NCI-H2081 (cell line): ENCODE measurements around the gene NUDT3.
A peak's percentile ranks its signal among the peaks of the same experiment; 100 is the strongest.
"Not testable (repeated sequence)": the region's sequence is repeated elsewhere in the genome, so short reads cannot be mapped to it uniquely, and the experiment has no call there.

Experiments
- DNase-seq, 2 experiments: peaks; one replicate each; lab custom pipeline; 2025; lab: John Stamatoyannopoulos, UW

Gene NUDT3

DNA sequence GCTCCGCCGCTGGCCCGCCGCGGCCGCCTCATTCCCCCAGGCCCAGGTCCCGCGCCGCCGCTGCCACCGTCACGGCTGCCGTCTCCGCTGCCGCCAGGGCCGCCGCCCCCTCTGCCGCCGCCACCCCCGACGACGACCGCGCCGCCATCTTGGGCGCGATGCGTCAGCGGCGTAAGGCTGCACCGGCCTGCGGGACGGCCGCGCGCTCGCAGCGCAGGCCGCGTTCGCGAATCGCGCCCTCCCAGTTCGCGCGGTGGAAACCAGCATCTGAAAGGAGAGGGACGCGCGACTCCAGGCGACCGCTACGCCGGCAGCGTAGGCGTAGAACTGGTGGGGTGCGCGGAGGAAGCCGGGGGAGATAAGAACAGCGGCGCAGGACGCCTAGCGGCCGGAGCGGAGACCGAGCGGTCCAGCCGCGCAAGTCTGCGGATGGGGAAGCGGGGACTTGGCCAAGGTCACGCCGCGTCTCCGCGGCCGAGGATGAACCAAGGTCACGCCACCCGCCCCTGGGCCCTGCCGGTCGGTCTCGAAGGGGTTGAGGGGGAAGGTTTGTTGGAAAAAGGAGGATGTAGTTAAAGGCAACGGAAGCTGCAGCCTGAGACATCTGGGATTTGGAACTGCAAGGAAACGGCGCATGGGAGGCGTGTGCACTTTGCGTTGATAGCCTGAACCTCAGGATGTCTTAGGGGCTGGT is at the start of gene NUDT3:
Gene NUDT3, minus strand, starts transcription at position 173 of the 694 bp plus-strand sequence. CDS start 307 bp downstream, outside the sequence.
- DNase-seq = peak; percentile 89 to 91

DNA sequence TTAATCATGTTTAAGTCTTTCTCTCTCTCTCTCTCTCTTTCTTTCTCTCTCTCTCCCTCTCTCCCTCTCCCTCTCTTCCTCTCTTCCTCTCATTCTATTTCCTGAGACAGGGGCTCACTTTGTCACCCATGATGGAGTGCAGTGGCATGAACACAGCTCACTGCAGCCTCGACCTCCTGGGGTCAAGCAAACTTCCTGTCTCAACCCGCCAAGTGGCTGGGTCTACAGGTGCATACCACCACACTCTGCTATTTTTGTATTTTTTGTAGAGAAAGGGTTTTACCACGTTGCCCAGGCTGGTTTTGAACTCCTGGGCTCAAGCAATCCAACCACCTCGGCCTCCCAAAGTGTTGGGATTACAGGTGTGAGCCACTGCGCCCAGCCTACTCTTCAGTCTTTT is 49.1 kb upstream of the NUDT3 start:
- DNase-seq = no peak

DNA sequence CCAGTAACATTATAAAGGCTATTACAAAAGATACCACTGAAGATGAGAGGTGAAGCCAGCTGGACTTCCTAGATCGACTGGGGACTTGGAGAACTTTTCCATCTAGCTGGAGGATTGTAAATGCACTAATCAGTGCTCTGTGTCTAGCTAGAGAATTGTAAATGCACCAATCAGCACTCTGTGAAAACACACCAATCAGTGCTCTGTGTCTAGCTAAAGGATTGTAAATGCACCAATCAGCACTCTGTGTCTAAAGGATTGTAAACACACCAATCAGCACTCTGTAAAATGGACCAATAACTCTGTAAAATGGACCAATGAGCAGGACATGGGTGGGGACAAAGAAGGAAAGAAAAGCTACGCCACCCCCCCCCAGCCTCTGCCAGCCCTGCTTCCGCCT is 47.0 kb upstream of the NUDT3 start:
- no peak for DNase-seq

DNA sequence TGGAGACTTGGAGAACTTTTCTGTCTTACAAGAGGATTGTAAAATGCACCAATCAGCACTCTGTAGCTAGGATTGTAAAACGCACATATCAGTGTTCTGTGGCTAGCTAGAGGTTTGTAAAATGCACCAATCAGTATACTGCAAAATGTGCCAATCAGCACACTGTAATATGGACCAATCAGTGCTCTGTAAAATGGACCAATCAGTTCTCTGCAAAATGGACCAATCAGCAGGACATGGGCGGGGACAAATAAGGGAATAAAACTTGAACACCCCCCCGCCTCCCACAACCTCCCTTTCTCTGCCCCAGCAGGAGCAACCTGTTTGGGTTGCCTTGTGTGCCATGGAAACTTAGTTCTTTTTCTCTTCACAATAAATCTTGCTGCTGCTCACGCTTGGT is 46.2 kb upstream of the NUDT3 start:
- DNase-seq = no peak

DNA sequence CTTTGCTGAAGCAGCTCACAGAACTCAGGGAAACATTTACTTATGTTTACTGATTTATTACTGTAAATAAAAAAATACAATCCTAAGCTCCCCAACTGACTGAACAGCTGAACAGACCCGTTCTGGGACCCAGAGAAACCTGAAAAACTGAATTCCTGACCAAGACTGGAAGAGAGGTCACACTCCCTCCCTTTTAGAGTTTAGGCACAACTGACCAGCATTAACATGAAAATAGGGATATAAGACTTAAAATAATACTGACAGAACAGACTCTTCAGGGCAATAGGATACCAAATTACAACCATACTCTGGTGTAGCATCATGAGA is 45.1 kb upstream of the NUDT3 start:
- DNase-seq = no peak

DNA sequence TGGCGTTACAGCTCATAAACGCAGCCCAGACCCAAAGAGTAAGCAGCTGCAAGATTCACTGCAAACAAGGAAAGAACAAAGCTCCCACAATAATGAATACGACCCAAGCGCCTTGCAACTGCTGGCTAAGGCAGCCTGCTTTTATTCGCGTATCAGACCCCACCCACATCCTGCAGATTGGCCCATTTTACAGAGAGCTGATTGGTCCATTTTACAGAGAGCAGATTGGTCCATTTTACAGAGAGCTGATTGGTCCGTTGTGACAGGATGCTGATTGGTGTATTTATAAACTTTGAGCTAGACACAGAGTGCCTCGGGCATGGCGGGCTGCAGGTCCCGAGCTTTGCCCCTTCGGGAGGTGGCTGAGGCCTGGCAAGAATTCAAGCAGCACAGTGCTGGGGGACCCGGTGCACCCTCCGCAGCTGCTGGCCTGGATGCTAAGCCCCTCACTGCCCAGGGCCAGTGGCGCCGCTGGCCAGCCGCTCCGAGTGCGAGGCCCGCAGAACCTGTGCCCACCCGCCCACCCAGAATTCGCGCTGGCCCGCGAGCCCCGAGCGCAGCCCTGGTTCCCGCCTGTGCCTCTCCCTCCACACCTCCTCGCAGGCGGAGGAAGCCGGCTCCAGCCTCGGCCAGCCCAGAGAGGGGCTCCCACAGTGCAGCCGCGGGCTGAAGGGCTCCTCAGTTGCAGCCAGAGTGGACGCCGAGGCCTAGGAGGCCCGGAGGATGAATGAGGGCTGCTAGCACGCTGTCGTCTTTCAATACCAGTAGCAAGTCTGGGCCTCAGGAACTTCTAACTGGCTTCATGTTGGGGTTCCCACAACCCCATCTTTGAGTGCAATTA is 44.6 kb upstream of the NUDT3 start:
- DNase-seq = no peak

DNA sequence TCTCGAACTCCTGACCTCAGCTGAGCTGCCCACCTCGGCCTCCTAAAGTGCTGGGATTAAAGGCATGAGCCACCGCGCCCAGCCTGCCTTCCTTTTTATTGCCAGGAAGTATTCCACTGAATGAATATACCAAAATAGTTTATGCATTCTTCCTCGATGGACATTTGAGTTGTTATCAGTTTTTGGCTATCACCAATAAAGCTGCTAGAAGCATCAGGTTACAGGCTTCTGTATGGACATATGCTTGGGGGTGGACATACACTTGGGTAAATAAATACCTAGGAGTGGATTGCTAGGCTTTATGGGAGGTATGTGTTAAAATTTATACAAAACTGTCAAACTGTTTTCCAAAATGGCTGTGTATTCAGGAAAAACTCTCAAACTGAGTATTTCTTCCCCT is 43.4 kb upstream of the NUDT3 start:
- no peak for DNase-seq

DNA sequence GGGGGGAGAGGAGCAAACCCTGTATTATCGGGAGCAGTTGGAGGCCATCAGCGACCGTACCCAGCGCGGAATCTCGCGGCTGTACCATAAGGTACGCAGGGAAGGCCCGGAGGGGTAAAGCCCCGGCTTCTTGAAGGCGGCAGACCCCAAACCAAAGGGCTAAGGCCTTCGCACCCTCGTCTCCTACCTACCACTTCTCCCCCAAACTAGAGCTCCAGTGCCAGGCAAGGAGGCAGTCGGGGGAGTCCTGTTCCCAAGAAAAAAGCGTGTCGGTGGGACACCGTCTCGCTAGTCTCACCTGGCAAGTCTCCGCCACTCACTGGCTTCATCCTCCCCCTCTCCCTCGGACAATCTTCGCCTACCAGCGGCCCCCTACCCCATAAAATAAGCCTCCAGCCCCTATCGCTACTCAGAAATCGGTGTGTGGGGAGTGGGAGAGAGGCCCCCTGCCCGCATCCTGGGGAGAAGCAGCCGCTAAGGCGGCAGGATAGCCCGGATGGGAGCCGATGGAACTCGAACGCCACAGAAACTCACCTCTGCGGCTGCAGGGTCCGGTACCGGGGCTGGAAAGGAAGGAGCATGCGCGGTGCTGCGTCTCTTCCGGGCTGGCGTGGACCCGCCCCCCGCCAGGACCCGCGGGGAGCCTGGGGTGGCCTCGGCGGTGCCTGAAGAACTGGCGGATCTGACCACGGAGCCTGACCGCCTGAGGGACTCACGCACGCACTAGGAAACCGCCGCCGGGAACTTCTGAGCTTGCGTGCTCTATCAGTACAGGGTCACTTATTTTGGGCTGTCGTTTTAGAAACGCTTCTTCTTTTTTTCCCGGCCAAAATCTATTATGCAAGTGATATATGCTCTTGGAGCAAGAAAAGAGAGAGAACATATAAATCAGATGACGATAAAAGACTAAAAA is 33.3 kb upstream of the NUDT3 start, which contains the start of gene RPS10:
Gene RPS10, minus strand, starts transcription at position 572 of the 913 bp plus-strand sequence. CDS start 848 bp downstream, outside the sequence.
- peak; percentile 93 to 95 for DNase-seq

DNA sequence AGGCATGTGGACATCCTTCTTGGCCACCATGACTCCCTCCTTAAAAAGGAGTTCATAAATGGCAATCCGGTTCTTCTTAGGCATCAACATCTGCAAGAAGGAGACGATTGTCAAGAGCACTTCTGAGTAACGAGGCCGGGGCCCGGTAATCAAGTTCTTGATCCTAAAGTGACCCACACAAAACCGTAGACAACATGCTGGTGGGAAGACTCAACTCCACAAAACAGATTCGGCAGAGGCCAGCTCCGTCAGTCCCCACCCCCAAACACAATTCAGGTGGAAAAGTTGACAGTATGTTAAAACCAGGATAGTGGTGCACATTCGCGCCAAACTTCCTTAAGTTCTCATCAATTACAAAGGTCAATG is 32.6 kb upstream of the NUDT3 start:
- no peak for DNase-seq

DNA sequence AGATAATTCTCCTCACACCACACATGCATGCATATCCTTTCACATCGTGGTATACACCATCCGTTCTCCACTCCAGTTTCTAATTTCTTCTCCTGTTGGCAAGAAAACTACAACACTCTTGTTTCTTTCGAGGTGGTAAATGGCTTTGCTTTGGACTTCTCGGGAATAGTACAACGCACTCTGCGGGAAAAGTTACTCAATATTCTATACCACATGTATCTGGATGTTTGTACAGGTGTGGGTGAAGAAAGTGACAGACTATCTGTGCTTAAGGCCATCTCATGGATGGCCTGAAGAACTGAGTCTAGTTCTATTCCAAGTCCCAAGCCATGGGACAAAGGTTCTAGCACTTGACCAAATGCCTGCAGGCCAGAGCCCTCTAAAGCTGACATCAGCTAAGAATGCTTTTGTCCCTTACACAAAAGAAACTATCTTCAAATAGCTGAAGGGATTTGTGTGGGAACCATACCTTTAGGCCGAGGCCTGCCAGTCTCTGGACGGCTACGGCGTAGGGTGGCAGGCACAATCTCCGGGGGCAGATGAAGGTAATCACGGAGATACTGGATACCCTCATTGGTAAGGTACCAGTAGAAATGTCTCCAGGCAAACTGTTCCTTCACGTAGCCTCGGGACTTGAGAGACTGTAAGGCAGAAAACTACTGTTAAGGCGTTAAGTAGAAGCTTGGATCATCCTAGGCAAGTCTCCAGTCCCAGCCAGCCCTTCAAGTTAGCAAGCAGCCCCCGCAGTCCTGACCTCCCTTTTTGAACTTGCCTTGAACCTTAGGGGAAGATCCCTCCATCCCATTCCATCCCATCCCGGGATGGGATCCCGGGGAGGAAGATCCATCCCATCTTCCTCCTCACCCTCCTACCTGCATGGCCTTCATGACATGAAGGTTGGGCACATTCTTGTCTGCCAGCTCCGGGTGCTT is 32.0 kb upstream of the NUDT3 start:
- no peak for DNase-seq

DNA sequence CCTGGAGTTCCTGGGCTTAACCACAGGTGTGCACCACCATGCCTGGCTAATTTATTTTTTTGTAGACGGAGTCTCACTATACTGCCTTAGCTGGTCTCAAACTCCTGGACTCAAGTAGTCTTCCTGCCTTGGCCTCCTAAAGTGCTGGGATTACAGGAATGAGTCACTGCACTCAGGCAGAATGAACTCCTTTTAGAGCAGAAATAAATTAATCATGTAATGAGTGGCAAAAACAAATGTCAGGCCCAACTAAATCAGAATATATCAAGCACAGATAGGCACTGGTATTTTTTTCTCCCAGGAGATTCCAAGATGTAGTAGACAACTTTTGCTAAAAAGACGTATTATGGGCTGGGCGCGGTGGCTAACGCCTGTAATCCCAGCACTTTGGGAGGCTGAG is 30.8 kb upstream of the NUDT3 start:
- DNase-seq = no peak

DNA sequence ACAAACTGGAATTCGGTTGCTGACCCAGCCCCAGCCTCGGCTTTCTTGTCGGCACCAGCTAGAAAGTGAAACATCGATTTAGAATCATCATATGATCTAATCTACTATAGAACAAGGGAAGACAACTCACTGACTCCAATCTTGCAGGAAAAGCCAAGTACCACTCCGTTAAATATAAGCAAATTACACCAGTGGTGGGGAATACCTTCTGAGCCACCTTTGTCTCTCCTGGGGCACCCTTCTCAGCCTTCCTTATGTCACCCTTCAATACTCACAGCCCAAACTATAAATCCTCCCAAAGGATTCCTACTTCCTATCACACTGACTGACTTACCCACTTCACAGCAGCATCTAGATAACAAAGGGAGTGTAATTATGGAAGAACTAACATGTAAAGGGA is 25.9 kb upstream of the NUDT3 start:
- no peak for DNase-seq

DNA sequence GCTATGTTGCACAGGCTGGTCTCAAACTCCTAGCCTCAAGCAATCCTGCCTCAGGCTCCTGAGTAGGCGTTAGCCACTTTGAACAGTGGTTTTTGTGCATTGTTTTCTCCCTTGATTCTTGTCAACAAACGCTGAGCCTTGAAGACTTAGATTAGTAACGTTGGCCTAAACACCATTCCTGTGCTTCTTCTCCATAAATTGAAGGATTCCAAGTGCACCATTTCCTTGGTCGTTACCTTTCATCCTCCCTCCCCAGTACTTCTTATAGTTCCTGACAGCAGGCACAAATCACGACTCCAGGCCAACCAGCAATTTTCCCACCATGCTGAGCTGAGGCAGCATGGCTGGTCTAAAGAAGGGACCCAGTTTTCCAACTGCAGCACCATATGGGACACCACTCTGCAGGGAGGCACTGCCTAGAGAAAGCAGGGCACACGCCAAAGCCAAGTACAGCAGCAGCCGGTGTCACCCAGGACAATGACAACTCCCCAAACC is 24.5 kb upstream of the NUDT3 start:
- no peak for DNase-seq

DNA sequence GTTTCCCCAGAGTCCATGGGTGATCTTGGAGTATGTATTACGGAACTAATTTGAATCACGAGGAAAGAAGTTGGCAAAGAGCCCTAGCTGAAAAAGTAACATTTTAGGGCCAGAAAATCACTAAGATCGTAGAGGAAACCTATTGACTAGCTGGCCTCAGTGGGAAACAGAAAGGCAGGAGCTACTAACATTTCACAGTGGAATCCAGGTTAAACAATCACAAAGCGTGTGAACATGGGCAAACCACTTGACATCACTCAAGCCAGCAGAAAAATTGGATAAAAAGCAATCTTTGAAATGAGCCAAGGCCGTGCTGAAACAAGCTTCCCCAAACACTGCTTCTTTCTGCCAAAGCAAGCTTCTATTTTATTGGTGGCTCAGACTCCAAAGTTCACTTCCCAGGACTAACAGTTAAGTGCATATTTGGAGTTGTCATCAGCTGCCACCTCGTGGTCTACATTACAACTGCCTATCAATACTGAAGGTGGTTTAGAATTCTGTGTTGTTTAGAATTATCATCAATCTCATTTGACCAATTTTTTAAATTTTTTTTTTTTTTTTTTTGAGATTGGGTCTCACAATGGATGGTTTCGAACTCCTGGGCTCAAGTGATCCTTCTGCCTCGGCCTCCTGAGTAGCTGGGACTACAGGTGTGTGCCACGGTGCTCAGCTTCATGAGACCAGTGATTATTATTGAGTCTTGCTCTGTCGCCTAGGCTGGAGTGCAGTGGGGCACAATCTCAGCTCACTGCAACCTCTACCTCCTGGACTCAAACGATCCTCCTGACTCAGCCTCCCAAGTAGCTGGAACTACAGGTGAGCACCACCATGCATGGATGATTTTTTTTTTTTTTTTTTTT is 22.8 kb upstream of the NUDT3 start:
- peak; percentile 41 to 53 for DNase-seq

DNA sequence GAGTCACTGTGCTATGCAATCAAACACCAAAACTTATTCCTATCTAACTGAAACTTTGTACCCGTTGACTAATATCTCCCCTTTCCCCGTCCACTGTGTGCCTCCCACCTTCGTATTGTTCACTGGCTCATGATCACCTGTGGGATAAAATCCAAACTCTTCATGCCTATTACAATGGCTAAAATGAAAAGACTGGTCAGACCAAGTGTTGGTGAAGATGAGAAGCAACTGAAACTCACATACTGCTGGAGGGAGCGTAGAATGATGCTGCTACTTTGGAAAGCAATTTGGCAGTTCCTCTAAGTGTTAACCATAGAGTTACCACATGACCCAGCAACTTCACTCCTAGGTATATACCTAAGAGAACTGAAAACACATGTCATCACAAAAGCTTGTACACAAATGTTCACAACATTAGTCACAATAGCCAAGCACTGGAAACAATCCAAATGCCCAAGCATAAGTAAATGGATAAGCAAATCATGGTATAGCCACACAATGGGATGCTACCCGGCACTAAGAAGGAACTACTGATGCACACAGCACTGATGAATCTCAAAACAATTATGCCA is 20.3 kb upstream of the NUDT3 start:
- no peak for DNase-seq

DNA sequence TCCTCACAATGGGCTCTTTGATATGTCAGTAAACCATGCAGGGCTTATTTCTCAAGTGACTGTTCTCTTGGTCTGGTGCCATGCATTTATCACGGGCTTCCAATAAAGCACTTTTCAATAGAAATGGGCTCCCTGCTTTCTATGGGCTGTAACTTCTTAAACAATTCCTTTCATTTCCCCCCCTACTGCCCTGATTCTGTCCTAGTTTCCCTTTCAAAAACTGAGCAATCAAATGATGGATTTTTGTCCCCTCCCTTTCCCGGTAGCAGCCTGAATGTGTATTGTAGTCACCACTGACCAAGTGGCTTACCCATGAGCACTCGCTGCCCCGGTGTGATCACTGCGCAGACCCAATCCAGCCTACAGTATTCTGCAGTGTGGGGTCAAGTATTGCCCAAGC is 19.5 kb upstream of the NUDT3 start:
- no peak for DNase-seq

DNA sequence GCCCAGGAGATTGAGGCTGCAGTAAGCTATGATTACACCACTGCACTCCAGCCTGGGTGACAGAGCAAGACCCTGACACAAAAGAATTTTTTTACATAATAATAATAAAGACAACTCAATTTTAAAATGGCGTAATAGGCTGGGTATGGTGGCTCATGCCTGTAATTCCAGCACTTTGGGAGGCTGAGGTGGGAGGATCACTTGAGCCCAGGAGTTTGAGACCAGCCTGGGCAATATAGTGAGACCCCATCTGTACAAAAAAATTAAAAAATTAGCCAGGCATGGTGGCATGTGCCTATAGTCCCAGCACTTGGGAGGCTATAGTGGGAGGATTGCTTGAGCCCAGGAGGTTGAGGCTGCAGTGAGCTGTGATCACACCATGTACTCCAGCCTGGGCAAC is 15.4 kb upstream of the NUDT3 start:
- DNase-seq = not testable (repeated sequence)

DNA sequence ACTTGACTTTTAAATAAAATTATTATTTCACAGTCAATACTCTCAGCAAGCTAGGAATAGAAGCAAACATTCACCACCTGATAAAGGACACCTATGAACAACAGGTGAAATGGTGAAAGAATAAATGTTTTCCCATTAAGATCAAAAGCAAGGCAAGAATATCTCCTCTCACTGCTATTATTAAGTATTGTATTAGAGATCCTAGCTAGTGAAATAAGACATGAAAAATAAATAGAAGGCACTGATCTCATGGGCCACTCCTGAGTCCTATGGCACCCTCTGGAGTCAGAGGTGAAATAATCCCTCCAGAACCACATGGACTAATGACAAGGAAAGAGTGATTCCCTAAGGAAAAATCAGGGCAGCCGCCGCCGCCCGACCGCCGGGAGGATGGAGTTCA is 4.0 kb upstream of the NUDT3 start:
- DNase-seq = no peak

DNA sequence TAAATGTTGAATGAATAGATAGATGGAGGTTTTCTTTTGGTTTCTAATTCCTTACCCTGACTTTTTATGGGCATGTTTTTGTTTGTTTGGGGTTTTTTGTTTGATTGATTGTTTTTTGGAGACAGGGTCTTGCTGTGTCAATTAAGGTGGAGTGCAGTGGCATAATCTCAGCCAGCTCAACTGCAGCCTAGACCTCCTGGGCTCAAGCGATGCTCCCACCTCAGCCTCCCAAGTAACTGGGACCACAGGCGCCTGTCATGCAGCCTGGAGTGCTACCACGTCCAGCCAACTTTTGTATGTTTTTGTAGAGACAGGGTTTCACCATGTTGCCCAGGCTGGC is 1.5 kb upstream of the NUDT3 start:
- no peak for DNase-seq
